Suprapubic skin (tissue), 3 donors: Measurements from ENCODE around the gene LCN9.

Source experiments
- CTCF ChIP-seq, 2 donors: fragments of 200-600 bp in 1 of 2; fragments of 450-650 bp in 1 of 2; sonication (generic) in 1 of 2; IDR thresholded peaks; one replicate each; pipeline ENCODE4 v1.5.1; 2016 to 2019; ENCODE audit warnings: antibody characterized with exemption in 2 of 2, mild to moderate bottlenecking in 1 of 2, moderate library complexity in 1 of 2
- POLR2A ChIP-seq, 2 donors: fragments of 450-650 bp; IDR thresholded peaks; one replicate each; pipeline ENCODE4 v1.6.1; 2017; ENCODE audit warnings: antibody characterized with exemption in 2 of 2, mild to moderate bottlenecking in 2 of 2, moderate library complexity in 2 of 2

- no peak for TF ChIP-seq CTCF (IDR thresholded peaks at IDR 0.05)
- TF ChIP-seq POLR2A (IDR thresholded peaks at IDR 0.05), result no peak
Measured at GRCh38 chr9:135662758-135663450, at the start of gene LCN9.
